Neural crest cell (in vitro differentiated cells): ENCODE results near the gene ST6GALNAC4. TPM values are rescaled to one million over a fixed set of nuclear protein-coding genes. Genes with fewer than 3 reads are reported as not detected.
A peak's percentile ranks its signal among the peaks of the same experiment; 100 is the strongest.

Experiments used
- DNase-seq: peaks from one replicate; pipeline ENCODE4 v3.0.0; 2021; ENCODE audit warnings: low read depth, mixed read lengths, low spot score
- H3K27ac Mint-ChIP-seq: one replicate; pipeline ENCODE4 v1.8.0; 2021; ENCODE audit warnings: mild to moderate bottlenecking, mixed read lengths; ENCODE audit not compliant: unreplicated experiment
- H3K27me3 Mint-ChIP-seq: 2 replicates; pipeline ENCODE4 v1.8.0; 2021; ENCODE audit warnings: low read depth, mild to moderate bottlenecking, mixed read lengths
- H3K36me3 Mint-ChIP-seq: 2 replicates; pipeline ENCODE4 v1.8.0; 2021; ENCODE audit warnings: low read depth, mild to moderate bottlenecking, mixed read lengths
- H3K4me1 Mint-ChIP-seq: 2 replicates; pipeline ENCODE4 v1.8.0; 2021; ENCODE audit warnings: mixed read lengths
- H3K4me3 Mint-ChIP-seq: one replicate; pipeline ENCODE4 v1.8.0; 2021; ENCODE audit warnings: mild to moderate bottlenecking, mixed read lengths
- H3K9me3 Mint-ChIP-seq: 2 replicates; pipeline ENCODE4 v1.8.0; 2021; ENCODE audit warnings: mixed read lengths
- total RNA-seq: library from RNA; stranded (reverse); gene quantifications from 2 replicates; pipeline ENCODE4 v1.2.1, GENCODE V29; 2021
- TF ChIP-seq, protein P1 (sequence below): fragments of 200-600 bp; sonication (generic); conservative IDR thresholded peaks from 2 replicates; pipeline ENCODE4 v1.5.0; 2021; ENCODE audit warnings: antibody characterized with exemption, mild to moderate bottlenecking

Gene ST6GALNAC4
- total RNA-seq, 1 donor from 2014 or later = 14.5 TPM

DNA sequence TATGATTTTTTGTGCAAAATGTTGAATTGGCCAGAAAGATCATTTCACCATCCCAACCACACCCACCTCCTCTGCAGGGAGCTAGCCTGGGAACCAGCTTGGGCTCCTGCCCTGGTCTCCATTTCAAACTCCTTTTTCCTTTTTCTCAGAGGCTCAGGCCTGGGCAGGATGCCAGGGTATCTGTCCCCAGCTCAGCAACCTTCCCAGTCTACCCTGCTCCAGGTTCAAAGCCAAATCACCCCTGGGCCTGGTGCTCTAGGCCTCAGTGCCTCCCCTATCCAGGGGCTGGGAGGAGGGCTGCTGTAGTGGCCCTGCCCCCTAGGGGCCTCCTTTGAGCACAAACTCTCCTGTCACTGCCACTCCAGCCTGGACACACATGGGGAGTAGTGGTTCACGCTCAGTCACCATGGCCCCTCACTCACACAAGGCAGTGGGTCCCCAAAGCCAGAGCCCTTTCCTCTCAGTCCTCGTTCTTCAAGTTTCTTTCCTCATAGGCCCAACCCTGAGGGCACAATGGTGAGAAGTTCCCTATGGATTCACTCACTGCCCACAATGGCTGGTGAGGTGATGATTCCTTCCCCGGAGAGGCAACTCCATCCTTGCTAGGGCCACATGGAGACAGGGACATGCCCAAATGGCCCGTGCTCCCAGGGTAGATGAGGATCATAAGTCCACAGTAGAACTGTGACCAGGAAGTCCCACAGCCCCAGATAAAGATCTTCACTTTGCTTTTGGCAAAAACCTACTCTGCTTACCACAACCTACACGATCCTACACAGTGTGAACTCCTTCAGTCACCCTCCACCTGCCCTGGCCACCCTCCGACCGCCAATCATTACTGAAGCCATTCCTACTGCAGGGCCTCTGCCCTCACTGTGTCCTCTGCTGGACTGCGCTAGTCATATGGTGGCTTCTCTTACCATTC, 1.6 kb upstream of the ST6GALNAC4 start:
- H3K9me3 Mint-ChIP-seq = no peaks in the 10 kb centered on the region
- no peak for DNase-seq
- H3K36me3 Mint-ChIP-seq = no peaks in the 10 kb centered on the region
- TF ChIP-seq, protein P1, sequence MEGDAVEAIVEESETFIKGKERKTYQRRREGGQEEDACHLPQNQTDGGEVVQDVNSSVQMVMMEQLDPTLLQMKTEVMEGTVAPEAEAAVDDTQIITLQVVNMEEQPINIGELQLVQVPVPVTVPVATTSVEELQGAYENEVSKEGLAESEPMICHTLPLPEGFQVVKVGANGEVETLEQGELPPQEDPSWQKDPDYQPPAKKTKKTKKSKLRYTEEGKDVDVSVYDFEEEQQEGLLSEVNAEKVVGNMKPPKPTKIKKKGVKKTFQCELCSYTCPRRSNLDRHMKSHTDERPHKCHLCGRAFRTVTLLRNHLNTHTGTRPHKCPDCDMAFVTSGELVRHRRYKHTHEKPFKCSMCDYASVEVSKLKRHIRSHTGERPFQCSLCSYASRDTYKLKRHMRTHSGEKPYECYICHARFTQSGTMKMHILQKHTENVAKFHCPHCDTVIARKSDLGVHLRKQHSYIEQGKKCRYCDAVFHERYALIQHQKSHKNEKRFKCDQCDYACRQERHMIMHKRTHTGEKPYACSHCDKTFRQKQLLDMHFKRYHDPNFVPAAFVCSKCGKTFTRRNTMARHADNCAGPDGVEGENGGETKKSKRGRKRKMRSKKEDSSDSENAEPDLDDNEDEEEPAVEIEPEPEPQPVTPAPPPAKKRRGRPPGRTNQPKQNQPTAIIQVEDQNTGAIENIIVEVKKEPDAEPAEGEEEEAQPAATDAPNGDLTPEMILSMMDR = no peak
- peaks cover 20% of the 10 kb centered on the region for H3K27me3 Mint-ChIP-seq
- H3K4me3 Mint-ChIP-seq = peak overlapping the region; percentile 11
- peak overlapping the region; percentile 22 for H3K27ac Mint-ChIP-seq
- peaks cover 8% of the 10 kb centered on the region for H3K4me1 Mint-ChIP-seq

GRCh38 chr9:127917603-127918002, 762 bp upstream of the ST6GALNAC4 start:
- Mint-ChIP-seq H3K9me3 (no peaks in the 10 kb centered on the region), H3K4me3 (peak overlapping the region; percentile 9), H3K36me3 (no peaks in the 10 kb centered on the region), H3K4me1 (peaks cover 8% of the 10 kb centered on the region), H3K27ac (no peak overlapping the region), H3K27me3 (peaks cover 12% of the 10 kb centered on the region)
- no peak for DNase-seq
- TF ChIP-seq, protein P1 = no peak

DNA sequence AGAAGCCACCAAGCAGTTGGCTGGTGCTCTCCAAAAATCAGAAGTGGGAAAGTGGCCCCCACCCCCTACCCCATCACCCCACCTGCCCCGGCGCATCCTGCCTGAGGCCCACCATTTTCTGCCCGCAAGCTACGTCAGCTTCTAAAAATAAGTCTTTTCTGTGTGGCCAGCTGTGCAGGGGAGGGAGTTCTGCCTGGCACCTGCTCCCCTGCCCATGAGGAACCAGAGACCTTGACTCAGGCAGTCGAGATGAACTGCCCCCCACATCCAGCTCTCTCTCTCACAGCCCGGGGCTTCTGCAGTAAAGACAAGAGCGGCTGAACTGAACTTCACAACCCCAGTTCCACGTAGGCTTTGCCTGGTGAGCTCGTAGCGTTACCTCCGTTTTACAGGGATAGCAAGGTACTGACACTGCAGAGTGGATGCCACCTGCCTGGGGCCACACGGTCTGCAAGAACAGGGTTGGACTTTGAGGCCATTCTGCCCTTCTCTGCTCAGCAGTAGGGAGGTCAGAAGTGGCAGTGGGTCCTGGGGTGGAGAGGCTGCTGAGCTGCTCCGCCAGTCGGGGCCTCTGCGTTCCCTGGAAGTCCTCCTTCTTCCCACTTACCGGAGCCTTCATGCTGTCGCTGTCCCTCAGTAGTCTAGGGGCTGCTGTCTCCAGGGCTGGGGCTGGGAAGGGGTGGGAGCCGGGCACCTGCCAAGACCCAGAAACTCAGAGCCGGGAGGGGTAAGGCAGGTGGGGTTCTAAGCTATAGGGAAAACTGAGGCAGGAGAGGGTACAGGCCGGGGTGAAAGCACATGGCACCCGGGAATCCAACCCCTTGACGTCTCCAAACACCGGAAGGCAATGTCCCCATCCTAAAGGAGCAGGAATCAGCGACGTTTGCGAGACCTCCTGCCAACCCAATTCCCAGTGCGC, 781 bp downstream of the ST6GALNAC4 start:
- TF ChIP-seq, protein P1 = no peak
- Mint-ChIP-seq H3K27ac (no peak overlapping the region), H3K27me3 (peaks cover 3% of the 10 kb centered on the region), H3K36me3 (peaks cover 2% of the 10 kb centered on the region), H3K9me3 (no peaks in the 10 kb centered on the region), H3K4me1 (peaks cover 8% of the 10 kb centered on the region), H3K4me3 (peak overlapping the region; percentile 80)
- DNase-seq = no peak

DNA sequence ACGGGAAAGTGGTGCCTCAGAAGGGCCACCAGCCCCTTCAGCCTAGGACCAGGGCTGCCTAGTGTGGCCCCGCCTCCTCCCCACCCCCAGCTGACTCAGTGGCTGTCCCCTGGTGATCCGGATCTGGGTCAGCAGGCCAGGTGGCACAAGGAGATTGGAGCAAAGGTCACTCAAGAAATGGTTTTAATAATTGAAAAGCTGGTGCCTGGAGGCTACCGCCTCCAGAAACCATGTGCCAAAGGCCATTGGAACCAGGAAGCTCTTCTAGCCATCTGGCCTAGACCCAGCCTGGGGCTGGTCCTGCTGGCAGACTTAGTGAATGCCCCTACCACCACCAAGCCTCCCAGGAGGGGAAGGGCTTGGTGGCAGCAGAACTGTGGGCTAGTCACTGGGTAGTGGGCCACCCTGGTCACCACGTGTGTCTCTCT, 1.5 kb downstream of the ST6GALNAC4 start:
- Mint-ChIP-seq H3K27ac (no peak overlapping the region), H3K4me1 (peaks cover 8% of the 10 kb centered on the region), H3K4me3 (peak overlapping the region; percentile 34), H3K9me3 (no peaks in the 10 kb centered on the region), H3K36me3 (peaks cover 5% of the 10 kb centered on the region), H3K27me3 (peaks cover 3% of the 10 kb centered on the region)
- no peak for DNase-seq
- TF ChIP-seq, protein P1 = no peak

DNA sequence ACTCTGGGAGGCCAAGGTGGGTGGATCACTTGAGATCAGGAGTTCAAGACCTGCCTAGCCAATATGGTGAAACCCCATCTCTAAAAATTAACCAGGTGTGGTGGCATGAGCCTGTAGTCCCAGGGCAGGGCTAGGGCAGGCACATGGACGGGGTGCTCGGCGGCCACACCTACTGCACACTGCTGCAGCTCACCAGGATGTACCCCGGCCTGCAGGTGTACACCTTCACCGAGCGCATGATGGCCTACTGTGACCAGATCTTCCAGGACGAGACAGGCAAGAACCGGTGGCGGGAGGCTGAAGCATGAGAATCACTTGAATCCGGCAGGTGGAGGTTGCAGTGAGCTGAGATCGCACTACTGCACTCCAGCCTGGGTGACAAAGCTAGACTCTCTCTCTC, 3.2 kb downstream of the ST6GALNAC4 start:
- no peak for DNase-seq
- Mint-ChIP-seq H3K27me3 (no peaks in the 10 kb centered on the region), H3K4me1 (peaks cover 6% of the 10 kb centered on the region), H3K27ac (no peak overlapping the region), H3K4me3 (no peak overlapping the region), H3K36me3 (peaks cover 5% of the 10 kb centered on the region), H3K9me3 (no peaks in the 10 kb centered on the region)
- TF ChIP-seq, protein P1 = no peak
